KMS-11 (cell line): ENCODE measurements around the gene IMPDH1.

Experiments
- H2AFZ ChIP-seq: fragments of 200-600 bp; sonication (generic); 2 replicates; pipeline ENCODE4 v1.6.1; 2016; ENCODE audit warnings: antibody characterized with exemption, mixed run types, low read depth
- H3K27ac ChIP-seq: fragments of 200-600 bp; sonication (generic); 2 replicates; pipeline ENCODE4 v1.6.1; 2016; ENCODE audit warnings: mild to moderate bottlenecking, mixed run types
- H3K27me3 ChIP-seq: fragments of 200-600 bp; sonication (generic); 2 replicates; pipeline ENCODE4 v1.6.1; 2017; ENCODE audit warnings: mild to moderate bottlenecking, low read depth, mixed run types, moderate library complexity; ENCODE audit not compliant: insufficient read depth
- H3K36me3 ChIP-seq: fragments of 200-600 bp; sonication (generic); 2 replicates; pipeline ENCODE4 v1.6.1; 2017; ENCODE audit warnings: mild to moderate bottlenecking, mixed run types; ENCODE audit not compliant: insufficient read depth
- H3K4me1 ChIP-seq: fragments of 200-600 bp; sonication (generic); 2 replicates; pipeline ENCODE4 v1.6.1; 2016; ENCODE audit warnings: mild to moderate bottlenecking, low read depth, mixed run types; ENCODE audit not compliant: poor library complexity, severe bottlenecking
- H3K4me2 ChIP-seq: fragments of 200-600 bp; sonication (generic); 2 replicates; pipeline ENCODE4 v1.7.0; 2016; ENCODE audit warnings: mild to moderate bottlenecking, mixed run types
- H3K4me3 ChIP-seq: fragments of 200-600 bp; sonication (generic); IDR thresholded peaks from 2 replicates; pipeline ENCODE4 v1.6.1; 2017; ENCODE audit warnings: low read depth, low read length, mixed read lengths; ENCODE audit not compliant: insufficient read depth
- H3K79me2 ChIP-seq: fragments of 200-600 bp; sonication (generic); 2 replicates; pipeline ENCODE4 v1.6.1; 2016; ENCODE audit warnings: low read depth, mixed run types; ENCODE audit not compliant: insufficient read depth
- H3K9ac ChIP-seq: fragments of 200-600 bp; sonication (generic); 2 replicates; pipeline ENCODE4 v1.6.1; 2016; ENCODE audit warnings: mild to moderate bottlenecking, mixed run types
- H4K20me1 ChIP-seq: fragments of 200-600 bp; sonication (generic); 2 replicates; pipeline ENCODE4 v1.6.1; 2016; ENCODE audit warnings: mild to moderate bottlenecking, mixed run types; ENCODE audit not compliant: insufficient read depth
- TF ChIP-seq, protein P1 (sequence below): fragments of 200-600 bp; sonication (generic); conservative IDR thresholded peaks from 2 replicates; pipeline ENCODE4 v1.6.1; 2017; ENCODE audit warnings: low read depth, mild to moderate bottlenecking, antibody characterized with exemption, low read length, moderate library complexity, mixed read lengths

IMPDH1 gene

DNA sequence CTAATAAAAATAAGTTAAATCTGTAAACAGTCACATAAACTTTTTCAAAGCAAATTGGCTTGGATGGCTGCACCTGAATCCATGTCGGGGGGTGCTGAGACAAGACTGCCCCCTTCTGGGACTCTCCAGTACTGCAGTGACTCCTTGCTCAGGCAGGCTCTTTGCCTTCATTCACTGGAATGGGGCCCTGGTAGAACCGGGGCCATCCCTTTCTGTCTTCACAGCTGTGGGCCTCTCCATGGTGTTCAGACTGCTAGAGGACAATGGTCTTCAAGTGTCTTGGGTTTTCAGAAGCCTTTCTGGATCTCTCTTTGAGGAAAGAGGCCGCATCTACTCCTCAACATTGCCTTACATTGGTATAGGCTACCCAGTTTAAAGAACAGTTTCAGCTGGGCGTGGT lies 16.1 kb upstream of the IMPDH1 start:
- Histone ChIP-seq H3K4me3 (no peak overlapping the region), H3K4me1 (peaks cover 10% of the 10 kb centered on the region), H3K27me3 (no peaks in the 10 kb centered on the region), H2AFZ (peak overlapping the region; percentile 16; the same call in 1 of the 2 replicates), H3K4me2 (no peak overlapping the region), H3K36me3 (no peaks in the 10 kb centered on the region), H4K20me1 (no peaks in the 10 kb centered on the region), H3K27ac (no peak overlapping the region), H3K79me2 (no peaks in the 10 kb centered on the region), H3K9ac (no peak overlapping the region)
- TF ChIP-seq, protein P1, sequence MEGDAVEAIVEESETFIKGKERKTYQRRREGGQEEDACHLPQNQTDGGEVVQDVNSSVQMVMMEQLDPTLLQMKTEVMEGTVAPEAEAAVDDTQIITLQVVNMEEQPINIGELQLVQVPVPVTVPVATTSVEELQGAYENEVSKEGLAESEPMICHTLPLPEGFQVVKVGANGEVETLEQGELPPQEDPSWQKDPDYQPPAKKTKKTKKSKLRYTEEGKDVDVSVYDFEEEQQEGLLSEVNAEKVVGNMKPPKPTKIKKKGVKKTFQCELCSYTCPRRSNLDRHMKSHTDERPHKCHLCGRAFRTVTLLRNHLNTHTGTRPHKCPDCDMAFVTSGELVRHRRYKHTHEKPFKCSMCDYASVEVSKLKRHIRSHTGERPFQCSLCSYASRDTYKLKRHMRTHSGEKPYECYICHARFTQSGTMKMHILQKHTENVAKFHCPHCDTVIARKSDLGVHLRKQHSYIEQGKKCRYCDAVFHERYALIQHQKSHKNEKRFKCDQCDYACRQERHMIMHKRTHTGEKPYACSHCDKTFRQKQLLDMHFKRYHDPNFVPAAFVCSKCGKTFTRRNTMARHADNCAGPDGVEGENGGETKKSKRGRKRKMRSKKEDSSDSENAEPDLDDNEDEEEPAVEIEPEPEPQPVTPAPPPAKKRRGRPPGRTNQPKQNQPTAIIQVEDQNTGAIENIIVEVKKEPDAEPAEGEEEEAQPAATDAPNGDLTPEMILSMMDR: peak; percentile 97

DNA sequence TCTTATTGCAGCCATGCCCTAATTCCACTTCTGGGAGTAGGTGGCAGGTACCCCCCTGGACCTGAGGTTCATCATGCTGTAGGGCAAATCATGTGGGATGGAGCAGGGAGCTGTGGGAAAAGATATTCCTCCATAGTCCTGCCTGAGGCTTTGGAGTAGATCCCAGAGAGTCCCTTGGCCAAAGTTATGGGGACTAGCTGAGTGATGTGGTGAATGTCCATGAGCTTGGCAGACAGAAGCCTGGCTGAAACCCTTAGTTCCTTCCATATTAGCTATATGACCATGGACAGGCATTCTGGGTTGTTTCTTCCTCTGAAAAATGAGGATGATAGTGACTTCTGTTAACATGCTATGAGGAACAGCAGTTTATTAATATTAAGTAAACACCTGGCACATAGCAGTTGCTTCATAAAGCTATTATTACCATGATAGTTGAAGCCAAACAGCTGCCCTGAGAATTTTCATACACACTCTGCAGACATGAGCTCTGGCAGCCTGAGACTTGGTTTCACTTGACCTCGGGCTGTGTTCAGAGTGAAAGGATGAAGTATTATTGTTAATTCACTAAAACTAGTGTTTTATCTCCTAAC lies 15.0 kb upstream of the IMPDH1 start:
- no peaks in the 10 kb centered on the region for H4K20me1 ChIP-seq
- TF ChIP-seq, protein P1: no peak
- H3K27me3 ChIP-seq: no peaks in the 10 kb centered on the region

DNA sequence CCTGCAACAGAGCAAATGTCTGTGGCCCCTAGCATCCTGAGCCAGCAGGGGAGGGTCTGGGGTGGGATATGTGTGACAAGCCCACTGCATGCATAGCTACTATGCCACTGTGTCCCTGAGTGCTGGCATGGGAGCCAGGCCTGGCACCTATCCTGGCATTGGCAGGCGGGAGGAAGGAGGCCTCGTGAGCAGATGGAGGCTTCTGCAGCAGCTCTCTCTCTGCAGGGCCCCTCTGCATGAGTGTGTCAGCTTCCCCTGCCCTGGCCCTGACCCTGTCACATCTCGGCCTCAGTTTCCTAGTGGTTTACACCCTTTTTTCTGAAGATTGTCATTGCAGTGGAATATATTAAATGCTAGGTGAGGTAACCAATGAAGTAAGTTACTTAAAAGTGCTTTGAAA lies 13.1 kb upstream of the IMPDH1 start:
- Histone ChIP-seq H3K27me3 (no peaks in the 10 kb centered on the region), H3K4me2 (no peak overlapping the region), H3K27ac (no peak overlapping the region), H3K9ac (no peak overlapping the region), H3K4me3 (no peak overlapping the region), H2AFZ (no peak overlapping the region), H4K20me1 (no peaks in the 10 kb centered on the region), H3K79me2 (no peaks in the 10 kb centered on the region), H3K4me1 (peaks cover 22% of the 10 kb centered on the region), H3K36me3 (no peaks in the 10 kb centered on the region)
- TF ChIP-seq, protein P1: no peak

More for the DNA sequence above, 15.0 kb upstream of the IMPDH1 start:
- no peak overlapping the region for H3K9ac ChIP-seq
- no peak overlapping the region for H3K27ac ChIP-seq
- no peak overlapping the region for H2AFZ ChIP-seq
- peaks cover 21% of the 10 kb centered on the region for H3K4me1 ChIP-seq
- no peaks in the 10 kb centered on the region for H3K79me2 ChIP-seq
- no peak overlapping the region for H3K4me3 ChIP-seq
- H3K4me2 ChIP-seq: no peak overlapping the region
- no peaks in the 10 kb centered on the region for H3K36me3 ChIP-seq

DNA sequence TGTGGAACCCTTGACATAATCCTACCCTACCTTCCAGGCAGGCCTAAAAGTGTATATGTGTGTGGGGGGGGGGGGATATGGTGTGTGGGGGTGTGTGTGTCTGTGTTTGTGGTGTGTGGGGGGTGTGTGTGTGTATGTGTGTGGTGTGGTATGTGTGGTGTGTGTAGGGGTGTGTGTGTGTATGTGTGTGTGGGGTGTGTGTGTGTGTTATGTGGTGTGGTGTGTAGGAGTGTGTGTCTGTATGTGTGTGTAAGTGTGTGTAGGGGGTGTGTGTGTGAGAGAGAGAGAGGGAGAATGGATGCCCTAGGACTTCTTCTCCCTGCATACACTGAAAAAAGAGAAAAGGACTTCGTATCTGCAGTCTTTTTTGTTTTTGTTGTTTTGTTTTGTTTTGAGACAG lies 12.3 kb upstream of the IMPDH1 start:
- no peaks in the 10 kb centered on the region for H3K79me2 ChIP-seq
- H2AFZ ChIP-seq: no peak overlapping the region
- TF ChIP-seq, protein P1: no peak
- no peak overlapping the region for H3K4me2 ChIP-seq
- no peak overlapping the region for H3K4me3 ChIP-seq
- no peaks in the 10 kb centered on the region for H3K27me3 ChIP-seq
- H3K36me3 ChIP-seq: no peaks in the 10 kb centered on the region
- no peak overlapping the region for H3K27ac ChIP-seq
- no peaks in the 10 kb centered on the region for H4K20me1 ChIP-seq
- peaks cover 22% of the 10 kb centered on the region for H3K4me1 ChIP-seq
- H3K9ac ChIP-seq: no peak overlapping the region
